GM18951 (cell line): Measurements from ENCODE around the gene TLR9.

Source experiments
- POLR2A ChIP-seq: IDR thresholded peaks from 4 replicates; pipeline ENCODE4 v1.6.1; 2011; ENCODE audit warnings: mild to moderate bottlenecking; ENCODE audit not compliant: insufficient read length, insufficient read depth; ENCODE audit errors: extremely low read depth
- in situ Hi-C: fragments of 300-500 bp; cut with MboI; formaldehyde crosslinking; loops from one replicate; pipeline ENCODE4 v1.12.0; 2022; ENCODE audit warnings: low sequenced_read_pairs, mixed read lengths, inconsistent platforms; ENCODE audit not compliant: unreplicated experiment

Gene TLR9

DNA sequence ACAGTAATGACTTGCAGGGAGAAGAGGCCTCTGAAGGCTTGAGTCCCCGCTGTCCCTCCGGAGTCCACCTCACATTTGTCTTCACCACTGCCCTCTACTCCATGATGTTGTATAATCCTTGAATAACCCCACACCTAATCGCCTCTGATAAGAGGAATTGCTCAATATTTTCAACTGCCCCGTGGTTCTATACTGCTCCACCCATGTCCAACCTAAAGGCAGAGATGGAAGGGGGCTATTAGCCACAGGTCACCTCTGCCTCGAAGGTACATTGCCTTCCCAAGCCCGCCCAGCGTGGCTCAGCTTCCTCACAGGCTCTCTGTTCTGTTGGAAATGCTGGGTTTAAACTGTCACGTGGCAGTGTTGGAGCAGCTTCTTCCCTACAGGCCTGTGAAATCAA, 12.4 kb downstream of the TLR9 start:
- in situ Hi-C loops = no loop called here
- TF ChIP-seq POLR2A = no peak

DNA sequence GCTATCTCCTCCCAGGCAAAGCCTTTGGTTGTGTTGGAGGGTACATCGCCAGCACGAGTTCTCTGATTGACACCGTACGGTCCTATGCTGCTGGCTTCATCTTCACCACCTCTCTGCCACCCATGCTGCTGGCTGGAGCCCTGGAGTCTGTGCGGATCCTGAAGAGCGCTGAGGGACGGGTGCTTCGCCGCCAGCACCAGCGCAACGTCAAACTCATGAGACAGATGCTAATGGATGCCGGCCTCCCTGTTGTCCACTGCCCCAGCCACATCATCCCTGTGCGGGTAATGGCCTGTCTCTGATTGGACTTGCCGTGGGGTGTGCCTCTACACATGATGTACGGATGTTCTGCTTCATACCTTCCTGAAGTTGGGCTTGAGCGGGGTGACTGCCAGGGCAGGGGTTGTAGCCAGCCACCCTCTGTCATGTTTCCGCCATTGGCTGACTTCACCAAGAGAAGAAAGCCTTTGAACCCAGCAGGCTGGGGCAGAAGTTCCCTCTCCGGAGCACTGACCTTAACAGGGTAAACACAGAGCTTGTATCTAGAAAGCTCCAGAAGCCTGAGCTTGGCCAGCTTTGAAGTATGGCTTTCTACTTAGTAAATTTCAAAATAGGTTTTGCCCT, 14.1 kb downstream of the TLR9 start:
- in situ Hi-C loops = no loop called here
- no peak for TF ChIP-seq POLR2A

DNA sequence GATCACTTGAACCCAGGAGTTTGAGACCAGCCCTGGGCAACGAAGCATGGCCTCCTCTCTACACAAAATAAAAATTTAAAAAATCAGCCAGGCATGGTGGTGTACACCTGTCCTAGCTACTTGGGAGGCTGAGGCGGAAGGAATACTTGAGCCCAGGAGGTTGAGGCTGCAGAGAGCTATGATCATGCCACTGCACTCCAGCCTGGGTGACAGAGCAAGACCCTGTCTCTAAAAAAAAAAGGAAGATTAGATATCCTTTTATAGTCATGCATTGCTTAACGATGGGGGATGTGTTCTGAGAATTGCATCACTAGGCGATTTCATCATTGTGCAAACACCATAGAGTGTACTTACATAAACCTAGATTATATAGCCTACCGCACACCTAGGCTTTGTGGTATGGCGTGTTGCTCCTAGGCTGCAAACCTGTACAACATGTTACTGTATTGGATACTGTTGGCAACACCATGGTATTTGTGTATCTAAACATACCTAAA, 14.8 kb downstream of the TLR9 start:
- in situ Hi-C loops = no loop called here
- TF ChIP-seq POLR2A = no peak

DNA sequence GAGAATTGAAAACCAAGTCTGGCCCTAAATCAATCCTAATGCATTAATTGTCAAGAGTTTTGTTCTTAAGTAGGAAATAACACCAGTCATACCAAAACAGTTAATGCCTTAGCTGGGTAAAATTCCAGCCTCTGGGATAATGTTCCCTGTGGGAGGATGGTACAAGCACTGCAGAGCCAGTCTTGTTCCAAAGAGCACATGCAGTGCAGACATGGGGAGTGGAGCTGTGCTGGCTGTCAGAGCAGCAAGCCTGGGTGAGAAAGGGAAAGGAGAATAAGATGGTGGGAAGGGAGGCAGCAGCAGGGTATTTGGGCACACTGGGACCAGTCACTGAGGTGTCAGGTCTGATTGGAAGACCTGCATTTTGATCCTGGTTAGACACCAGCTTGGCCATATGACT, 15.4 kb downstream of the TLR9 start:
- in situ Hi-C loops = no loop called here
- TF ChIP-seq POLR2A = no peak

DNA sequence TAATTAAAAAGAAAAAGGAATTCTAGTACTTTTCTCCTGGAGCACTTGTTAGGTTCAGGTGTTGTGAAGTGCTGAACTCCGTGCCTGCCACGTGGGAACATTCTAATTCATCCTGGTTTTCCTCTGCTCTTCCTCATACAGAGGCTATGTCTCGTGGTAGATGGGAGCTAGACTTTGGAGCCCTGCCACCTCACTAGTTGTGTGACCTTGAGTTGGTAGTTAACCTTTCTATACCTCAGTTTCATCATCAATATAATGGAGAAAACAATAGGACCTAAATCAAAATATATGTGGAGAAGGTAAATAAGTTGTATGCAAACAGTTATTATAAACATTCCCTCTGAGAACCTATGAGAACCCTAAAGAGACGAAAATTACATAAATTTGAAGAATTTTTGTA, 16.9 kb downstream of the TLR9 start:
- TF ChIP-seq POLR2A = no peak
- in situ Hi-C loops = no loop called here

DNA sequence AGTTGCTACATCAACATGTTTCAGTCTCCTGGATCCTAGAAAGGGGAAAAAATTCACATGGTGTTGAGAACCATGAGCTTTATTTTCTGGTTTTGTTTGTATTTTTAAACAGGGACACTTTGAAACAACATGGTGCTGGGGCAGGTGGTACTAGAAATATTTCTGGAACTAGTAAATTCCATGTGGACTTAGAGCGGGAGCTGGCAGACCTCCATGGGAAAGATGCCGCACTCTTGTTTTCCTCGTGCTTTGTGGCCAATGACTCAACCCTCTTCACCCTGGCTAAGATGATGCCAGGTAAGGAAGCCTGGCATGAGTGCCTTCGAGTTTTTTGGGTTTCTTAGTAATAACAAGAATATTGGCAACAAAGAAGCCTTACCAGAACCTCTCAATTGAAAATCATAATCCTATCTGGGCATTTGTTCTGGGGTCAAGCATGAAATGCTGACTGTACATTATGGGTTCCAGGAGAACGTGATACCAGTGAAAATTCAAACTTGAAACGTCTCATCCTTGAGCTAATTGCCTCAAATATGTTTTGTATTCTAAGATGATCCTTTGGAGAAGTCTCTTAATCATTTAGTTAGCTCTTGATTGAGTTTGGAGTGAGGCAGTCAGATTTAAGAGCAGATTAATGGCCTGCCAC, 19.6 kb downstream of the TLR9 start:
- TF ChIP-seq POLR2A = no peak
- in situ Hi-C loops = no loop called here

DNA sequence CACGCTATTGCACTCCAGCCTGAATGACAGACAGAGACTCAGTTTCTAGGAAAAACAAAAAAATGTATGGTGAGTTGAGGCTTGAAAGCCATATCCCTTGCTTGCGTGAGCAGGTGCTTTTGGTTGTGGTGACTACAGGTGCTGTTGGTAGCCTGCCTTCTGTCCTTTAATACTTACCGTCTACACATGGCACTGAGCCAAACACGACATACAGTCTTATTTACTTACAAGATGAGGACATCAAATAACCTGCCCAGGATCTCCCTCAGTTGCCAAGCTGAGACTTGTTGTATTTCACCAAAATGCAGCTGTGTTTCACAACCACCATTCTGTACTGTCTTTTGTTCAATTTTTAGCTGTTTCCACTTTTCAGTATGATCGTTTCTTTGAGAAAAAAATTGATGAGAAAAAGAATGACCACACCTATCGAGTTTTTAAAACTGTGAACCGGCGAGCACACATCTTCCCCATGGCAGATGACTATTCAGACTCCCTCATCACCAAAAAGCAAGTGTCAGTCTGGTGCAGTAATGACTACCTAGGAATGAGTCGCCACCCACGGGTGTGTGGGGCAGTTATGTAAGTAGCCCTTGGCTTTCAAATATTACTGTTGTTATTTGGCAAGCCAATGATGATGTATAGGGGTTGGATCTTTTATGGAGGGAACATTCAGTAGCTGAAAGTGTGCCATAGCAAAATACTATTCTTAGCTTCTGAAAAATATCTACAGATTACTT, 20.9 kb downstream of the TLR9 start:
- no peak for TF ChIP-seq POLR2A
- in situ Hi-C loops = no loop called here

DNA sequence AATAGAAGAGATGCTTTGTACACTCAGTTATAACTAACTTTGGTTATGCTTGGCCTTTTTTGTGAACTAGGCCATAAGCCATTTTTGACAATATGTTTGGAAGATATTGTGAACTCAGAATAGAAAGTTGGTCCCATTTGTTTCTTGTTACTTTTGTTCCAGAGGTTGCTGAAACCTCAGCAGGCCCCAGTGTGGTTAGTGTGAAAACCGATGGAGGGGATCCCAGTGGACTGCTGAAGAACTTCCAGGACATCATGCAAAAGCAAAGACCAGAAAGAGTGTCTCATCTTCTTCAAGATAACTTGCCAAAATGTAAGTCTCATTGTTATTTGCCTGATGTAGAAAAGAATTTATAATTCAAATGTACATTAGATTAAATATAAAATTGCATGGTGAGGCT, 21.7 kb downstream of the TLR9 start:
- in situ Hi-C loops = no loop called here
- TF ChIP-seq POLR2A = no peak

DNA sequence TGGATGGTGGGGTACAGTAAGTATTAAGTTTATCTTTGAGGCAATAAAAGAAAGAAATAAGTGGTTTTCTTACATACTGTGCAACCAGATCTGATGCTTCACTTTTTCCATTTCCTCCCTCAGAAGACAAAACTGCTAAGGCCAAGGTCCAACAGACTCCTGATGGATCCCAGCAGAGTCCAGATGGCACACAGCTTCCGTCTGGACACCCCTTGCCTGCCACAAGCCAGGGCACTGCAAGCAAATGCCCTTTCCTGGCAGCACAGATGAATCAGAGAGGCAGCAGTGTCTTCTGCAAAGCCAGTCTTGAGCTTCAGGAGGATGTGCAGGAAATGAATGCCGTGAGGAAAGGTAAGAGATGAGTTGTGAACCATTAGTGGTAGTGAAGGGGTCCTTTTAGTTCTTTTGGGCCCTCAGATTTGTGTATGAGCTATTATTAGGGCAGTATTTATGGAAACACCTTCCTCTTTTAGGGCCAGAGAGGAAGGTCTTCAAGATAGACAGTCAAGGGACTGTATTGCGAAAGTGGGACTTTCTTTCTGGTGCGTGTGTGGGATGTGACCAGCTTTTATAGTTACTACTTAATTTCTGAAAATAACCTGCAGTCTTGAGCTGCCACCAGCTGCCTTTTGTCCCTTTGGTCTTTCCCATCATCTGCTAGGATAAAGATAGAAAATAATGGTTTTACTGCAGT, 22.9 kb downstream of the TLR9 start:
- in situ Hi-C loops = no loop called here
- TF ChIP-seq POLR2A = no peak

DNA sequence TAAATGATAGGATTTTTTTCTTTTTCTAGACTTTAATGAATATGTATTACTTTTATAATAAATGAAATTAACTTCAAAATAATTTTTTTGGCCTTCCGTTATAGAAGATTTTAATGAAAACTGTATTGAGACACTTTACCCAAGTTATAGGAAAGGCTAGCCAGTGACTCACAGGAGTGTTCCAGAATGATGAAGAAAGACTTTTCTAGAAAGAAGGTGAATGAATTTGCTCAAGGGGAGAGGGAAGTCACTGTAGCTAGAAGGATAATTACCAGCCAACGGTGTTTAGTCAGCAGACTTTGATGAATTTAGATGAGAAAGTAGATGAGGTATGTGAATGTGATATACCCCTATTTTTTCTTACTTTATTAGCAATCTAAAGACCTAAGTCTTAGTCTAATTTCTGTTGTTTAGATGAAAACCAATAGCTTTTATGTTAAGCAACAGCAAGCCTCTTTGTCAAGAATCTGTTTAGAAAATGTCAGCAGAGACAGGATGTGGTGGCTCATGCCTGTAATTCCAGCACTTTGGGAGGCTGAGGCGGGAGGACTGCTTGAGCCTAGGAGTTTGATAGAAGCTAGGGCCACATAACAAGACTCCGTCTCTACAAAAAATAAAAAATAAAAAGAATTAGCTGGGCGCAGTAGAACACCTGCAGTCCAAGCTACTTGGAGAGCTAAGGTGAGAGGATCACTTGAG, 24.3 kb downstream of the TLR9 start:
- TF ChIP-seq POLR2A = no peak
- in situ Hi-C loops = no loop called here

DNA sequence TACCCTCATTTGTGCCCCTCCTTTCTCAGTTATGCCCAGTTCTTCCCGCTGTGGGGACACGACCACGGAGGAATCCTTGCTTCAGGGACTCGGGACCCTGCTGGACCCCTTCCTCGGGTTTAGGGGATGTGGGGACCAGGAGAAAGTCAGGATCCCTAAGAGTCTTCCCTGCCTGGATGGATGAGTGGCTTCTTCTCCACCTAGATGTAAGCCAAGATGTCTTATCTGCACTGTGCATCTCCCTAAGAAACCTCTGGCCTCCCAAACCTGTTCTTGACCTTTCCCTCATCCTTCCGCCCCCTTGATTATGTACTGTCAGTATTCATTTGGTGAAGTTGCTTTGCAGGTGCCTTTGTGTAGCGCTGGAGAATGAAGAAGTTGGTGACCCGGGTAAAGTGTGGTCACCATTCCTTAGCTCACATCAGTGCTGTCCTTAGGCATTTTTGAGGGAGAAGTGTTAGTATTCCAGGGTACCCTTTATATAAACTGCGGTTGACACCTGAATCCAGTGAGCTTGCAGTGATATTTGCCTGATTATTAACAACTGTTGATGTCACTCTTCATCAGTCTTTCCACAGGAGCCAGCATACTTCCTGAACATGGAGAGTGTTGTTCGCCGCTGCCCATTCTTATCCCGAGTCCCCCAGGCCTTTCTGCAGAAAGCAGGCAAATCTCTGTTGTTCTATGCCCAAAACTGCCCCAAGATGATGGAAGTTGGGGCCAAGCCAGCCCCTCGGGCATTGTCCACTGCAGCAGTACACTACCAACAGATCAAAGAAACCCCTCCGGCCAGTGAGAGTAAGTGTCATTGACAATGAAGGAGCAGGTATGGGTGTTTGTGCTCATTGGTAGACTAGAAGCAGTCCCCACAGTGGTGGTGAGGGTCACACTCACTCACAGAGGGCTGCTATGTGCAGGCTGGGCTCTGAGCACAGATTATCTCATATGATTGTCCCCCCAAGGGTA, 26.5 kb downstream of the TLR9 start:
- in situ Hi-C loops = no loop called here
- no peak for TF ChIP-seq POLR2A
